Lower leg skin (tissue), 4 donors: ENCODE results near the gene NRXN3. TPM values are rescaled to one million over a fixed set of nuclear protein-coding genes. Genes with fewer than 3 reads are reported as not detected.

ENCODE experiments used
- DNase-seq, 2 donors: peaks; one replicate each; pipeline ENCODE4 v3.0.0-alpha.2; 2019; ENCODE audit warnings: low spot score in 2 of 2
- H3K4me3 ChIP-seq: fragments of 200-600 bp; sonication (generic); 2 replicates; pipeline ENCODE4 v1.5.1; 2017; ENCODE audit warnings: mild to moderate bottlenecking, low read depth; ENCODE audit not compliant: poor library complexity, severe bottlenecking
- CTCF ChIP-seq, 3 donors: fragments of 450-650 bp; IDR thresholded peaks; one replicate each; pipeline ENCODE4 v1.5.1; 2016; ENCODE audit warnings: antibody characterized with exemption in 3 of 3, mild to moderate bottlenecking in 3 of 3, moderate library complexity in 2 of 3
- POLR2A ChIP-seq, 2 donors: fragments of 450-650 bp; IDR thresholded peaks; one replicate each; pipeline ENCODE4 v1.6.1; 2016 to 2017; ENCODE audit warnings: antibody characterized with exemption in 2 of 2, mild to moderate bottlenecking in 1 of 2, moderate library complexity in 1 of 2
- WGBS, 2 donors: methylation state at CpG; one replicate each; pipeline ENCODE4 v1.1.5; 2018; 5-methylcytosine and 5-hydroxymethylcytosine counted together
- intact Hi-C: fragments of 100-400 bp; cut with DNase I; formaldehyde crosslinking; loops from one replicate; pipeline ENCODE4 v1.15.0; 2023; ENCODE audit warnings: low total_unique reads
- total RNA-seq, 4 donors: library from RNA; depleted of rRNA; stranded (reverse); fragments of >200 nt; gene quantifications; one replicate each; pipeline ENCODE4 v1.1.0, GENCODE V29; 2016

NRXN3 gene
- total RNA-seq, 4 donors from 2014 or later, result 0.61 to 2.4 (median 1.7) TPM

- TF ChIP-seq POLR2A (IDR thresholded peaks at IDR 0.05), result no peak
- TF ChIP-seq CTCF (IDR thresholded peaks at IDR 0.05), result no peak
- no peak overlapping the region for H3K4me3 ChIP-seq
- no peak for DNase-seq
- WGBS, 2 donors, result 66 to 74% methylated on average over 2 of the region's 2 CpGs
- intact Hi-C loops, result no loop called here
These were observed 108.5 kb downstream of the NRXN3 start for GRCh38 chr14:78278464-78279250.

GRCh38 chr14:78282437-78282836 is 112.3 kb downstream of the NRXN3 start:
- no peak for DNase-seq
- 53 to 74% methylated on average over 6 of the region's 6 CpGs for WGBS, 2 donors
- TF ChIP-seq POLR2A (IDR thresholded peaks at IDR 0.05), result no peak
- TF ChIP-seq CTCF (IDR thresholded peaks at IDR 0.05), result no peak
- intact Hi-C loops, result no loop called here
- H3K4me3 ChIP-seq, result no peak overlapping the region

GRCh38 chr14:78286210-78286609 is 116.0 kb downstream of the NRXN3 start:
- TF ChIP-seq POLR2A (IDR thresholded peaks at IDR 0.05), result no peak
- no peak for TF ChIP-seq CTCF (IDR thresholded peaks at IDR 0.05)
- no peak overlapping the region for H3K4me3 ChIP-seq
- intact Hi-C loops, result no loop called here
- WGBS, 2 donors, result 49 to 51% methylated on average over 3 of the region's 3 CpGs
- DNase-seq, result no peak

- intact Hi-C loops, result no loop called here
- no peak overlapping the region for H3K4me3 ChIP-seq
- WGBS, 2 donors, result 61 to 66% methylated on average over 3 of the region's 3 CpGs
- TF ChIP-seq POLR2A (IDR thresholded peaks at IDR 0.05), result no peak
- TF ChIP-seq CTCF (IDR thresholded peaks at IDR 0.05), result no peak
- DNase-seq, result no peak
These were observed 121.8 kb downstream of the NRXN3 start for GRCh38 chr14:78292003-78292402.

- TF ChIP-seq CTCF (IDR thresholded peaks at IDR 0.05) (no peak), POLR2A (IDR thresholded peaks at IDR 0.05) (no peak)
- no peak overlapping the region for H3K4me3 ChIP-seq
- WGBS, 2 donors, result 48 to 49% methylated on average over 7 to 11 of the region's 11 CpGs
- DNase-seq, result no peak
- intact Hi-C loops, result no loop called here
These were observed 127.7 kb downstream of the NRXN3 start for GRCh38 chr14:78297858-78298257.

- 60 to 80% methylated on average over 1 of the region's 1 CpG for WGBS, 2 donors
These were observed 128.1 kb downstream of the NRXN3 start for GRCh38 chr14:78298298-78298697.

More at GRCh38 chr14:78298298-78298697, 128.1 kb downstream of the NRXN3 start:
- TF ChIP-seq CTCF (IDR thresholded peaks at IDR 0.05) (no peak), POLR2A (IDR thresholded peaks at IDR 0.05) (no peak)
- intact Hi-C loops, result no loop called here
- no peak for DNase-seq
- H3K4me3 ChIP-seq, result no peak overlapping the region
